Medulla oblongata (tissue), 1 donor: ENCODE data around the gene PRXL2B.
"Not testable (repeated sequence)": the region's sequence is repeated elsewhere in the genome, so short reads cannot be mapped to it uniquely, and the experiment has no call there.

Experiments used
- DNase-seq: peaks from one replicate; pipeline ENCODE4 v3.0.0-alpha.2; 2015; ENCODE audit errors: extremely low spot score

PRXL2B gene

DNA sequence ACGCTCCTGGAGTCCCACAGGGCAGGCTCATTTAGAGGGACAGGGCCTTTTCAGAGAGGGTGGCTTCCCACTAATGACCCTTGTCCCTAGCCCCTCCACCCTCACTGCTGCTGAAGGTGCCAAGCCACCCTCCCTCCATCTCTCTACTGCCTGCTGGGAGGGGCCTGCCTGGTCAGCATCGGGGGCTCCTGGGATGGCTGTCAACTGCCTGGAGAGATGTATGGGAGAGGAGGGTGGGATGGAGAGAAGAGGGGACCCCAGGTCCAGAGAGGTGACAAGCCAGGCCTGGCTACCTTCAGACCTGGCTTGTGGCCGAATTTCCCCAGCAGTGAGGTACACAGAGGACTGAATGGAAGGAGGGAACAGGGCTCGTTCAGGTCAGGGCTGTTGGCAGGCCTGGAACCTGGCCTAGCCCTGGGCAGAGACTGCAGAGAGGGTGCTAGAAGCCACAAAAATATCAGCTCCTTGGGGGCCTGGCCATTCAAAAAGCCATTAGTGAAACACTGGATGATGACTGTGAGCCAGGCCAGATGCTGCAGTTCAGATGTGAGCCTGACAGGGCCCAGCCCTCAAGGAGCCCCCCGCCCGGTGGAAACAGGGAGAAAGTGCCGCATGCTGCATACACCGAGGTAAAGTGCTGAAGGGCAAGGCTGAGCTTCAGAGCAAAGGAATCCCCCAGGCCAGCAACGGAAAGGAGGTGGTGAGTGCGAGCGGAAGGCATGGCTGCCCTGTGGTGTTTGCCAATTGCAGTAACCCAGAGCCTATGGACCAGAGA, 26.2 kb downstream of the PRXL2B start:
- DNase-seq, result no peak

DNA sequence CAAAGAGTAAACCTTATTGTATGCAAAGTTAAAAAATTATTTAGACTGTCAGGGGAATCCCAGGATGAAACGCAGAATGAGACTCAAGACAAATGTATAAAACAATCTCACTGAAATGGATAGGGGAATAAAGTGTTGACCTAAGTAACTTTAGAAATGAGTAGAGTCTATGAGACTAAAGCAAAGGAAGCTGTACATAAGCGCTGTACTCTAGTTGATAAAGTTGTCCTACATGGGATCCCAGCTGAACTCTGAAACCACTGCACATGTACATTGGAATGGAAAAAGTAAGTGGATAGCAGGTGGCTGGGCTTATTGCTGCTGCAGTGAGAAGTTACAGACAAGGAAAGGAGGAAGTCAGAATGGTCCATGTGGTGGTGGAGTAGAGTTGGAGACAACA, 27.6 kb downstream of the PRXL2B start:
- DNase-seq, result no peak

GRCh38 chr1:2617971-2618470, 31.4 kb downstream of the PRXL2B start:
- DNase-seq, result no peak

GRCh38 chr1:2623571-2624337, 37.2 kb downstream of the PRXL2B start:
- DNase-seq, result no peak

- DNase-seq, result no peak
Observed at GRCh38 chr1:2624735-2625300, 38.2 kb downstream of the PRXL2B start.

DNA sequence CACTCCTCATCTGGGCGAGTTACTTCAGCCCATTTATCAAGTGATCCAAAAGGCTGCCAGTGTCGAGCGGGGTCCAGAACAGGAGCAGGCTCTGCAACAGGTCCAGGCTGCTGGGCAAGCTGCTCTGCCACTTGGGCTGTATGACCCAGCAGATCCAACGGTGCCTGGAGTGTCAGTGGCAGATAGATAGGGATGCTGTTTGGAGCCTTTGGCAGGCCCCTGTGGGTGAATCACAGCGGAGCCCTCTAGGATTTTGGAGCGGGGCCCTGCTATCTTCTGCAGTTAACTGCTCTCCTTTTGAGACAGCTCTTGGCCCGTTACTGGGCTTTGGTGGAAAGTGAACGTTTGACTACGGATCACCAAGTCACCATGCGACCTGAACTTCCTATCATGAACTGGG, 38.7 kb downstream of the PRXL2B start:
- DNase-seq, result no peak

DNA sequence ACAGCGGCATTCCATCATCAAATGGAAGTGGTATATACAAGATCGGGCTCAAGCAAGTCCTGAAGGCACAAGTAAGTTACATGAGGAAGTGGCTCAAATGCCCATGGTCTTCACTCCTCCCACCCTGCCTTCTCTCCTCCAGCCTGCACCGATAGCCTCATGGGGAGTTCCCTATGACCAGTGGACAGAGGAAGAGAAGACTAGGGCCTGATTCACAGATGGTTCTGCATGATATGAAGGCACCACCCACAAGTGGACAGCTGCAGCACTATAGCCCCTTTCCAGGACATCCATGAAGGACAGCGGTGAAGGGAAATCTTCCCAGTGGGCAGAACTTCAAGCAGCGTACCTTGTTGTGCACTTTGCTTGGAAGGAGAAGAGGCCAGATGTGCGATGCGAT, 39.2 kb downstream of the PRXL2B start:
- DNase-seq, result not testable (repeated sequence)

DNA sequence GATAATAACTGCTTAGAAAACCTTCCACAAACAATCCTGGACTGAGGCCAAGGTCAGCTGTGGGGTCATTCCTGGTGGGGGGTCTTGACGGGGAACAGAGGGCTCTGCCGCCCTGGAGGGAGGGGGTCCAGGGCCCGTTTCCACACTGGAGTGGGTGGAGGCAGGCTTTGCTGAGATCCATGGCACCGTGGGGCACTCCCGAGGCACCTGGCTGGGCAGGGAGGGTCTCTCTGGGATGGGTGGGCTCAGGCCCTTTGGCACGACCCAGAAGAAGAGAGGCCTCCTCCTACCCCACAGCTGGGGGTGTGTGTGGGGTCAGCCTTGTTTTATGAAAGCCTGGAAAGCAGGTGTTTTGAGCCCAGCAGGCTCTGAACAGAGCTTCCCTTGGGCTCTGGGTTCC, 41.2 kb downstream of the PRXL2B start:
- DNase-seq, result no peak

GRCh38 chr1:2628191-2628932, 41.8 kb downstream of the PRXL2B start:
- no peak for DNase-seq

GRCh38 chr1:2628933-2629626, 42.5 kb downstream of the PRXL2B start:
- DNase-seq, result no peak

- DNase-seq, result no peak
Observed at GRCh38 chr1:2629627-2630497, 43.3 kb downstream of the PRXL2B start.

GRCh38 chr1:2630498-2631135, 44.0 kb downstream of the PRXL2B start:
- no peak for DNase-seq

DNA sequence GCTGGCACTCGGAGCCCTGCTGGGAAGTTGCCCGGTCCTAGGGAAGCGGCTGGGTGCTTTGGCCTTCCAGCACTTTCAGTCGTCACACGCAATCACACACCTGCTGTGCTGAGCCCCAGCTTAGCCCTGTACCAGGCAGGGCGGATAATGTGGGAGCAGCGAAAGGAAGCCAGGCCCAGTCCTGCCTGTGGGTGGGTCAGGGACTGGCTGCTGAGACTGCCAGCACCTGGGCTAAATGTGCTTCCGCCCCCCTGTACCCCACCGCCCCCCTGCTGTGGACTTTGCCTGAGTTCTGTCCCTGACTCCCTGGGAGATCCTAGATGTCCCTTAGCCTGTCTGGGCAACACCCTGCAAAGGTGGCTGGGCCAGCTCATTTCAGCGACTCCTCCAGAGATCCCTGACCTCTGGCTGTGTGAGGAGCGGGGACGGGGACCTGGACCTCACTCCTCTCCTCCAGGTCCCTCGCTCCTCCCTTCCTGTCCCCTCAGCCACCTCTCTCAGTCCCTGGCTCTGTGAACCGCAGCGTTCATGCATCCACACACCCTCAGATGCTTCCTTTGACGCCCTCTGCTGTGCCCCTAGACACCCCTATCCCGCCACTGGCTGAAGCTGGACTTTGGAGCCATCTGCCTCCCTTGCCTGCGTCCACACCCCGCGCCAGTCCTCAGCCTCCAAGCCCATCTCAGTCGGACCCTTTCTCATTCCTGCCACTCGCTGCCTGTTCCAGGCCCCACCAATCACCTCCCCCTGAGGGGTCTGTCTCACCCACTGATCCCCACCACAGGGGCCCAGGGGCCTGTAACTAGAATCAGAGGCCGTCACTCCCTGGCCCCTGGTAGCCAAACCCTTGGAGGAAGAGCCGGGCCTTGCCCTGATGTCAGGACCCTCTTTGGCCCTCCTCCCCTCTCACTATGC, 44.8 kb downstream of the PRXL2B start:
- no peak for DNase-seq

DNA sequence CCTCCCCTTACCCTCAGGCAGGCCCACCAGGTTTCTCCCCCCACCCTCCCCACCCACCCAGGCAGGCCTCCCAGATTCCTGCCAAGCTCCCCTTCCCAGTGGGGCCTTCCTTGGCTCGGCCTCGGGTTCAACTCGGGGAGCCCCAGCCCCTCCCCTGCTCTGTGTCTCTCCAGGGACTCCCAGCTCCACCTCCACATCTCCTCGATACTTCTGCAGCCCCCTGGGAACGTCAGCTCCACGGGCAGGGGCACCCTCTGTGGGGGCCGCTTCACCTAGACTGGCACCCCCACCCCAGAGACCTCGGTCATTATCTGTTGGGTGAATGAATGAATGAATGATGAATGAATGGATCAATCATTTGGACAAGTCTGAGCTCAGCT, 45.5 kb downstream of the PRXL2B start:
- no peak for DNase-seq

GRCh38 chr1:2632561-2633361, 46.2 kb downstream of the PRXL2B start, which contains the start of gene MMEL1:
Gene MMEL1, minus strand, starts transcription at chr1:2633016. Its CDS starts 3,532 bp downstream, at chr1:2629484.
- DNase-seq, result no peak

DNA sequence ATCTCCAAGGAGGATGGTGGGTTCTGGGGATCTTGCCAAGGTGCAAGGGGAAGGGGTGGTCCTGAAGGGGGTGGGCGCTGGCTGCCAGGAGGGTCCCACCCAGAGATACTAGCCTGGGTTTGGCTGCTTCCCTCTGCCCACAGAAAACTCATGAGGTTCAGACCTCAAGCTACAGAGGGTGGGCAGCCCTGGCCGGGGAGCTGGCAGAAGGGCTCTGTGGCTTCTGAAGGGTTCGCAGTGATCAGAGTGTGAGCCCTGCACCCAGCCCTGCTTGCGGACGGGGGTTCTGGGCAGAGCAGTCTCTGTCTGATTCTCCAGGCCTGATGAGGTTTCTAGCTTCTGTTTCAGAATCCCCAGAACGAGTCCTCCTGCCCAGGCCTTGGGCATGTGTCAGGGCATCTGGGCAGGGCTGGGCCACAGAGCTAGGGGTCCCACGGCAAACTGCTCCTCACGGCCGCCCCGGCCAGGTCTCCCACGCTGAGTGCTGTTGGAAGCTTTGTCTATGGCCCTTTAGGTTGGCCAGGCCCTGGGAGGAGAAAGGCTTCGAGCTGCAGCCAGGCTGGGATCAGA, 46.9 kb downstream of the PRXL2B start:
- DNase-seq, result no peak

DNA sequence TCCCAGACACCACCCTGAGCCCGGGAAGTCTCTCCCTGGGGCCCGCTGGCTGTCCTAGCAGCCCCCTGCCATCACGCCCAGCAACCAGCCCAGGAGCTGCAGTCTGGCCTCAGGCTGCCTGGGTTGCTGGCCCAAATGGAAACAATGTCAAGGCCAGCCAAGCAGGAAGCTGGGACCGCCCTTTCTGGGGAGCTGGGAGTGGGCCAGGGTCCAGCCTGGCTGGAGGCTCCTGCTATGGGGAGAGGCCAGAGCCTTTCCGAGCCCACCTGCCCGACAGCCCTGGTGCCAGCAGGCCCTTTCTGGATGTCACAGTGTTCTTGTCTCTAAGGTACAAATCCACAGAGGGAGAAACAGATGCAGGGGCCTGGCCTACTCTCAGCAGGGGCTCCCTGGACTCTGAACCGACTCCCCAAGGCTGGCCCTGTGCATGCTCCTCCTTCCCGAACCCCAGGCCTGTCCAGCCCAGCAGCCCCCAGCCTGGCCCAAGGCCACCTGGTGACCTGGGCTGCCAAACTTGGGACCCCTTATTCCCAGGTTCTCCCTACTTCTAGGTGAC, 47.4 kb downstream of the PRXL2B start:
- DNase-seq, result no peak
